Thoracic aorta (tissue), 2 donors: ENCODE results near the gene KIF6. TPM values are rescaled to one million over a fixed set of nuclear protein-coding genes. Genes with fewer than 3 reads are reported as not detected.

Experiments
- ATAC-seq: fragments of 150-250 bp; one replicate; pipeline ENCODE4 v1.8.0; 2017; ENCODE audit warnings: low read depth; ENCODE audit not compliant: insufficient number of reproducible peaks, low FRiP score
- DNase-seq: peaks from one replicate; pipeline ENCODE4 v3.0.0-alpha.2; 2020; ENCODE audit warnings: low spot score
- H3K27ac ChIP-seq, 2 donors: fragments of 200-600 bp; sonication (generic); 1 replicate in 1 of 2; 2 replicates in 1 of 2; pipeline ENCODE4 v1.5.1; 2016; ENCODE audit warnings: mild to moderate bottlenecking in 2 of 2, moderate library complexity in 2 of 2
- H3K27me3 ChIP-seq: fragments of 200-600 bp; sonication (generic); replicated peaks from 2 replicates; pipeline ENCODE4 v1.6.0; 2016; ENCODE audit warnings: mild to moderate bottlenecking; ENCODE audit not compliant: insufficient read depth
- H3K36me3 ChIP-seq: fragments of 200-600 bp; sonication (generic); one replicate; pipeline ENCODE4 v1.5.1; 2016
- H3K4me1 ChIP-seq, 2 donors: fragments of 200-600 bp; sonication (generic); 1 replicate in 1 of 2; 2 replicates in 1 of 2; pipeline versions ENCODE4 v1.5.1 to v1.6.0; 2016; ENCODE audit warnings: low read depth in 2 of 2, mild to moderate bottlenecking in 1 of 2; ENCODE audit not compliant: control insufficient read depth in 1 of 2
- H3K4me3 ChIP-seq: fragments of 200-600 bp; sonication (generic); 2 replicates; pipeline ENCODE4 v1.5.1; 2016; ENCODE audit warnings: mild to moderate bottlenecking
- H3K9me3 ChIP-seq: fragments of 200-600 bp; sonication (generic); 2 replicates; pipeline ENCODE4 v1.5.1; 2016
- CTCF ChIP-seq: fragments of 200-600 bp; sonication (generic); IDR thresholded peaks from one replicate; pipeline ENCODE4 v1.5.1; 2019; ENCODE audit warnings: antibody characterized with exemption
- total RNA-seq, 2 donors: library from RNA; depleted of rRNA; stranded (reverse); fragments of >200 nt; gene quantifications; one replicate each; pipeline versions ENCODE4 v1.1.0 to v1.2.3, GENCODE V29; 2016

The KIF6 gene
- total RNA-seq, 2 donors from 2014 or later: not detected

- DNase-seq (no peak), ATAC-seq (no peak)
- Histone ChIP-seq H3K27ac (no peak overlapping the region), H3K4me3 (no peak overlapping the region), H3K36me3 (no peaks in the 10 kb centered on the region), H3K27me3 (no peaks in the 10 kb centered on the region), H3K9me3 (no peaks in the 10 kb centered on the region), H3K4me1 (no peaks in the 10 kb centered on the region)
- no peak for TF ChIP-seq CTCF
These were observed 323.8 kb downstream of the KIF6 start for GRCh38 chr6:39401376-39401775.

GRCh38 chr6:39400026-39400425, 325.2 kb downstream of the KIF6 start:
- DNase-seq: no peak
- Histone ChIP-seq H3K4me3 (no peak overlapping the region), H3K27ac (no peak overlapping the region), H3K4me1 (no peaks in the 10 kb centered on the region), H3K27me3 (no peaks in the 10 kb centered on the region), H3K9me3 (no peaks in the 10 kb centered on the region), H3K36me3 (no peaks in the 10 kb centered on the region)
- no peak for TF ChIP-seq CTCF
- ATAC-seq: no peak

GRCh38 chr6:39396854-39397253, 328.4 kb downstream of the KIF6 start:
- TF ChIP-seq CTCF: no peak
- H3K36me3 ChIP-seq: no peaks in the 10 kb centered on the region
- ATAC-seq (no peak), DNase-seq (no peak)
- no peaks in the 10 kb centered on the region for H3K27me3 ChIP-seq
- H3K4me1 ChIP-seq: no peaks in the 10 kb centered on the region
- H3K4me3 ChIP-seq: no peak overlapping the region
- H3K9me3 ChIP-seq: no peaks in the 10 kb centered on the region
- H3K27ac ChIP-seq: no peak overlapping the region

- Histone ChIP-seq H3K27me3 (no peaks in the 10 kb centered on the region), H3K27ac (no peak overlapping the region), H3K36me3 (no peaks in the 10 kb centered on the region), H3K4me1 (no peaks in the 10 kb centered on the region), H3K4me3 (no peak overlapping the region), H3K9me3 (no peaks in the 10 kb centered on the region)
- no peak for DNase-seq
- ATAC-seq: no peak
- TF ChIP-seq CTCF: no peak
These were observed 332.1 kb downstream of the KIF6 start for GRCh38 chr6:39393075-39393474.

- no peaks in the 10 kb centered on the region for H3K9me3 ChIP-seq
- no peaks in the 10 kb centered on the region for H3K27me3 ChIP-seq
- no peak overlapping the region for H3K4me3 ChIP-seq
- no peaks in the 10 kb centered on the region for H3K36me3 ChIP-seq
- DNase-seq (no peak), ATAC-seq (no peak)
- H3K4me1 ChIP-seq: no peaks in the 10 kb centered on the region
- no peak for TF ChIP-seq CTCF
- H3K27ac ChIP-seq: no peak overlapping the region
These were observed 334.0 kb downstream of the KIF6 start for GRCh38 chr6:39391182-39391581.
